Keratinocyte (primary cell): ENCODE data around the gene TACR2. TPM values are rescaled to one million over a fixed set of nuclear protein-coding genes. Genes with fewer than 3 reads are reported as not detected.

Experiments
- DNase-seq: peaks from one replicate; pipeline ENCODE4 v3.0.0-alpha.2; 2011; ENCODE audit warnings: low read depth, missing footprints, low spot score
- FAIRE-seq: peaks from 2 replicates; lab custom pipeline; 2011; peaks lifted over from hg19 to GRCh38; lab: Jason Lieb, UNC
- H2AFZ ChIP-seq: 2 replicates; pipeline ENCODE4 v1.6.0; 2012; ENCODE audit warnings: low read length, control low read depth, inconsistent platforms; ENCODE audit not compliant: control insufficient read depth
- H3K27ac ChIP-seq: 2 replicates; pipeline ENCODE4 v1.5.1; 2011; ENCODE audit warnings: low read length; ENCODE audit not compliant: control insufficient read depth, insufficient read depth
- H3K27me3 ChIP-seq: 3 replicates; pipeline ENCODE4 v1.6.0; 2011; ENCODE audit warnings: low read length; ENCODE audit not compliant: control insufficient read depth, insufficient read depth; ENCODE audit errors: extremely low read depth
- H3K36me3 ChIP-seq, 2 experiments: 2 replicates in 1 of 2; 3 replicates in 1 of 2; pipeline ENCODE4 v1.5.1; 2011; ENCODE audit warnings: low read length in 2 of 2, mild to moderate bottlenecking in 1 of 2; ENCODE audit not compliant: control insufficient read depth in 2 of 2, insufficient read depth in 2 of 2; ENCODE audit errors: extremely low read depth in 1 of 2
- H3K4me1 ChIP-seq: 3 replicates; pipeline ENCODE4 v1.5.1; 2011; ENCODE audit warnings: low read length; ENCODE audit not compliant: control insufficient read depth, insufficient read depth; ENCODE audit errors: extremely low read depth
- H3K4me2 ChIP-seq: 3 replicates; pipeline ENCODE4 v1.6.0; 2011; ENCODE audit warnings: low read depth, low read length; ENCODE audit not compliant: control insufficient read depth, insufficient read depth; ENCODE audit errors: extremely low read depth
- H3K4me3 ChIP-seq, 3 experiments: fragments of 200-600 bp in 1 of 3; sonication (generic) in 1 of 3; 2 replicates in 2 of 3; 3 replicates in 1 of 3; pipeline ENCODE4 v1.5.1; 2011 to 2016; ENCODE audit warnings: low read length in 3 of 3, mild to moderate bottlenecking in 3 of 3, control low read depth in 2 of 3, inconsistent platforms in 1 of 3, low read depth in 1 of 3, mixed read lengths in 1 of 3, mixed run types in 1 of 3, moderate library complexity in 1 of 3; ENCODE audit not compliant: control insufficient read depth in 2 of 3, insufficient read depth in 2 of 3; ENCODE audit errors: extremely low read depth in 1 of 3
- H3K79me2 ChIP-seq: 2 replicates; pipeline ENCODE4 v1.6.0; 2012; ENCODE audit warnings: low read length; ENCODE audit not compliant: control insufficient read depth, insufficient read depth
- H3K9ac ChIP-seq: 3 replicates; pipeline ENCODE4 v1.6.0; 2011; ENCODE audit warnings: low read length; ENCODE audit not compliant: control insufficient read depth, insufficient read depth; ENCODE audit errors: extremely low read depth
- H3K9me1 ChIP-seq: 3 replicates; pipeline ENCODE4 v1.6.0; 2011; ENCODE audit warnings: low read length; ENCODE audit not compliant: control insufficient read depth, insufficient read depth; ENCODE audit errors: extremely low read depth
- H3K9me3 ChIP-seq: 2 replicates; pipeline ENCODE4 v1.5.1; 2012; ENCODE audit warnings: low read depth, low read length; ENCODE audit not compliant: control insufficient read depth
- H4K20me1 ChIP-seq: 3 replicates; pipeline ENCODE4 v1.6.0; 2011; ENCODE audit warnings: low read length; ENCODE audit not compliant: control insufficient read depth, insufficient read depth; ENCODE audit errors: extremely low read depth
- CTCF ChIP-seq, 3 experiments: IDR thresholded peaks in 1 of 3; conservative IDR thresholded peaks in 1 of 3; optimal IDR thresholded peaks in 1 of 3; 2 replicates in 2 of 3; 3 replicates in 1 of 3; pipeline versions ENCODE3 to v1.5.1; 2011; ENCODE audit warnings: low read length in 3 of 3, mild to moderate bottlenecking in 3 of 3, moderate library complexity in 2 of 3, control low read depth in 1 of 3, inconsistent platforms in 1 of 3; ENCODE audit not compliant: insufficient read depth in 2 of 3; ENCODE audit errors: extremely low read depth in 1 of 3
- EZH2 ChIP-seq: IDR thresholded peaks from one replicate; pipeline ENCODE4 v1.6.1; 2012; ENCODE audit warnings: inconsistent platforms, mild to moderate bottlenecking, low read length, moderate library complexity
- dilution Hi-C: fragments of 300-500 bp; cut with MboI; formaldehyde crosslinking; loops from one replicate; pipeline ENCODE4 v1.7.0; 2020; ENCODE audit warnings: low sequenced_read_pairs; ENCODE audit not compliant: extremely low pct_ligation_motif_present
- polyA plus RNA-seq, 5 experiments: library from polyadenylated mRNA; depleted of rRNA in 3 of 5; stranded (reverse) in 3 of 5; stranded (forward) in 1 of 5; unstranded in 1 of 5; fragments of >200 nt; gene quantifications; 1 replicate in 1 of 5; 2 replicates in 3 of 5; 3 replicates in 1 of 5; pipeline versions ENCODE4 v1.2.1 to v1.2.3, GENCODE V29; 2011 to 2012; ENCODE audit warnings: missing spikeins in 2 of 5, low read depth in 1 of 5, low replicate concordance in 1 of 5

Gene TACR2
- polyA plus RNA-seq, 1 donor (not counting 4 experiments of a cell fraction or from before 2014, with no cell fraction given): 0.07 TPM

DNA sequence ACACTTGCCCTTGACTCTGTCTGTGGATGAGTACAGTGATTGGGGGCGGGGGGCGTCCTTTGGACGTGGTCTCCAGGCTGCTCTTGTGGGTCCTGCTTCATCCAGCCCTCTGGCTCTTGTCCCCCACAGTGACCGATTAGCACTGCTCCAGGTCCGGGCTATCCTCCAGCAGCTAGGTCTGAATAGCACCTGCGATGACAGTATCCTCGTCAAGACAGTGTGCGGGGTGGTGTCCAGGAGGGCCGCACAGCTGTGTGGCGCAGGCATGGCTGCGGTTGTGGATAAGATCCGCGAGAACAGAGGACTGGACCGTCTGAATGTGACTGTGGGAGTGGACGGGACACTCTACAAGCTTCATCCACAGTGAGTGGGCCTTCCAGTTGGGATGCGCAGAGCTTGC is 18.3 kb downstream of the TACR2 start:
- H3K9me1 ChIP-seq: no peaks in the 10 kb centered on the region
- H3K4me1 ChIP-seq: no peaks in the 10 kb centered on the region
- no peaks in the 10 kb centered on the region for H3K27me3 ChIP-seq
- H3K4me3 ChIP-seq: no peak overlapping the region
- H3K27ac ChIP-seq: no peak overlapping the region
- no peak for FAIRE-seq
- no peaks in the 10 kb centered on the region for H3K79me2 ChIP-seq
- peaks cover 23 to 36% of the 10 kb centered on the region in 2 experiments for H3K36me3 ChIP-seq
- H3K9ac ChIP-seq: no peak overlapping the region
- no peaks in the 10 kb centered on the region for H3K9me3 ChIP-seq
- TF ChIP-seq EZH2 (no peak), CTCF (optimal IDR thresholded peaks at IDR 0.05 in 1 of 3, IDR thresholded peaks at IDR 0.05 in 1 of 3, conservative IDR thresholded peaks at IDR 0.05 in 1 of 3; ENCODE audit: extremely low read depth in 1 of 3, insufficient read depth in 2 of 3, low read length in 3 of 3) (no peak)
- no peak for DNase-seq
- no peak overlapping the region for H3K4me2 ChIP-seq
- peaks cover 3% of the 10 kb centered on the region for H4K20me1 ChIP-seq
- dilution Hi-C loops: no loop called here
- H2AFZ ChIP-seq: no peak overlapping the region

DNA sequence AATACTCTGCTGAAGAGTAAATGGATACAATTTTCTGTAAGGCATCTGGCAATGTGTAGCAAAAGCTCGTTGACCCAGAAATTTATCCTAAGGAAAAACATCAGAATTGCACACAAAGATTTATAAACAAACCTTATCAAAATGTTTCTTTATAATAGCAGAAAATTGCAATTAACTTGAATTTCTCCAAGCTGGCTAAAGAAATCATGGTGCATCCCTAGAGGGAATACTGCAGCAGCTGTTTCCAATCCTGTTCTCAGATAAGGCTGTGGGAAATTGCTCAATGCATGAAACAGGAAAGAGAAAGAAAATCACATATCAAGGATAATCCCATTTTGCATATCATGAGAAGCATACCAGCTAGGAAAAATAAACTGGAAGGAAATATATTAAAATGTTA is 18.7 kb downstream of the TACR2 start:
- H3K36me3 ChIP-seq: peaks cover 22 to 36% of the 10 kb centered on the region in 2 experiments
- DNase-seq (no peak), FAIRE-seq (no peak)
- peaks cover 3% of the 10 kb centered on the region for H4K20me1 ChIP-seq
- H3K79me2 ChIP-seq: no peaks in the 10 kb centered on the region
- no peak for TF ChIP-seq EZH2
- TF ChIP-seq CTCF (optimal IDR thresholded peaks at IDR 0.05 in 1 of 3, IDR thresholded peaks at IDR 0.05 in 1 of 3, conservative IDR thresholded peaks at IDR 0.05 in 1 of 3; ENCODE audit: extremely low read depth in 1 of 3, insufficient read depth in 2 of 3, low read length in 3 of 3): no peak
- no peaks in the 10 kb centered on the region for H3K9me1 ChIP-seq
- no peaks in the 10 kb centered on the region for H3K4me1 ChIP-seq
- no peaks in the 10 kb centered on the region for H3K27me3 ChIP-seq
- dilution Hi-C loops: no loop called here
- H3K9me3 ChIP-seq: no peaks in the 10 kb centered on the region
- no peak overlapping the region for H3K9ac ChIP-seq
- H2AFZ ChIP-seq: no peak overlapping the region
- no peak overlapping the region for H3K4me3 ChIP-seq
- H3K27ac ChIP-seq: no peak overlapping the region
- no peak overlapping the region for H3K4me2 ChIP-seq
